HG03095 (cell line): ENCODE data around the gene FANCC.

Experiments
- ATAC-seq: cut with Tn5 transposase; IDR thresholded peaks from one replicate; pipeline ENCODE4 v1.9.1; 2021; ENCODE audit warnings: moderate library complexity; ENCODE audit not compliant: unreplicated experiment

FANCC gene

GRCh38 chr9:95104581-95104960 is 212.9 kb downstream of the FANCC start:
- ATAC-seq = no peak

GRCh38 chr9:95103871-95104580 is 213.5 kb downstream of the FANCC start:
- ATAC-seq = no peak

GRCh38 chr9:95103281-95103771 is 214.2 kb downstream of the FANCC start:
- no peak for ATAC-seq

GRCh38 chr9:95102572-95102971 is 214.9 kb downstream of the FANCC start:
- ATAC-seq = no peak

- no peak for ATAC-seq
Measured at GRCh38 chr9:95102001-95102433, 215.5 kb downstream of the FANCC start.

- ATAC-seq = no peak
Measured at GRCh38 chr9:95101326-95101725, 216.2 kb downstream of the FANCC start.

GRCh38 chr9:95100071-95100627 is 217.4 kb downstream of the FANCC start:
- ATAC-seq = no peak

- no peak for ATAC-seq
Measured at GRCh38 chr9:95099321-95100070, 218.0 kb downstream of the FANCC start.

- ATAC-seq = no peak
Measured at GRCh38 chr9:95098391-95098921, 219.1 kb downstream of the FANCC start.

GRCh38 chr9:95097279-95097678 is 220.2 kb downstream of the FANCC start:
- ATAC-seq = no peak

GRCh38 chr9:95096807-95097206 is 220.7 kb downstream of the FANCC start:
- no peak for ATAC-seq

- no peak for ATAC-seq
Measured at GRCh38 chr9:95096381-95096780, 221.1 kb downstream of the FANCC start.

GRCh38 chr9:95095641-95096355 is 221.7 kb downstream of the FANCC start:
- ATAC-seq = no peak

GRCh38 chr9:95094002-95094401 is 223.5 kb downstream of the FANCC start:
- ATAC-seq = no peak

GRCh38 chr9:95093586-95093985 is 223.9 kb downstream of the FANCC start:
- ATAC-seq = no peak

GRCh38 chr9:95092262-95093072 is 225.0 kb downstream of the FANCC start:
- ATAC-seq = no peak

GRCh38 chr9:95091601-95092261 is 225.8 kb downstream of the FANCC start:
- ATAC-seq = no peak

- no peak for ATAC-seq
Measured at GRCh38 chr9:95090871-95091577, 226.5 kb downstream of the FANCC start.
